ENCODE results near the gene FER.
"Not testable (repeated sequence)": the region's sequence is repeated elsewhere in the genome, so short reads cannot be mapped to it uniquely, and the experiment has no call there.

Gene FER

GRCh38 chr5:108899244-108899643 lies 151.5 kb downstream of the FER start:
- not testable (repeated sequence) for DNase-seq

GRCh38 chr5:108900668-108901067 lies 153.0 kb downstream of the FER start:
- DNase-seq = no peak

- DNase-seq = no peak
Observed at GRCh38 chr5:108905805-108906204, 158.1 kb downstream of the FER start.

- no peak for DNase-seq
Observed at GRCh38 chr5:108910627-108911026, 162.9 kb downstream of the FER start.

- no peak for DNase-seq
Observed at GRCh38 chr5:108911055-108911454, 163.4 kb downstream of the FER start.

GRCh38 chr5:108917596-108917995 lies 169.9 kb downstream of the FER start:
- no peak for DNase-seq

- no peak for DNase-seq
Observed at GRCh38 chr5:108919591-108920326, 172.1 kb downstream of the FER start.

- no peak for DNase-seq
Observed at GRCh38 chr5:108924457-108924961, 176.8 kb downstream of the FER start.

GRCh38 chr5:108925073-108925472 lies 177.4 kb downstream of the FER start:
- DNase-seq = no peak

- DNase-seq = no peak
Observed at GRCh38 chr5:108930107-108930506, 182.4 kb downstream of the FER start.

- DNase-seq = no peak
Observed at GRCh38 chr5:108935611-108936010, 187.9 kb downstream of the FER start.

GRCh38 chr5:108937221-108937620 lies 189.5 kb downstream of the FER start:
- no peak for DNase-seq

GRCh38 chr5:108940506-108940905 lies 192.8 kb downstream of the FER start:
- no peak for DNase-seq

GRCh38 chr5:108941746-108942145 lies 194.0 kb downstream of the FER start:
- DNase-seq = no peak

GRCh38 chr5:108942701-108943100 lies 195.0 kb downstream of the FER start:
- no peak for DNase-seq

- DNase-seq = no peak
Observed at GRCh38 chr5:108945094-108945493, 197.4 kb downstream of the FER start.

- DNase-seq = no peak
Observed at GRCh38 chr5:108946008-108946407, 198.3 kb downstream of the FER start.

- no peak for DNase-seq
Observed at GRCh38 chr5:108947164-108947563, 199.5 kb downstream of the FER start.

- DNase-seq = no peak
Observed at GRCh38 chr5:108950276-108950675, 202.6 kb downstream of the FER start.

- no peak for DNase-seq
Observed at GRCh38 chr5:108953940-108954339, 206.2 kb downstream of the FER start.

GRCh38 chr5:108957333-108957732 lies 209.6 kb downstream of the FER start:
- DNase-seq = no peak

GRCh38 chr5:108966910-108967309 lies 219.2 kb downstream of the FER start:
- DNase-seq = no peak

- no peak for DNase-seq
Observed at GRCh38 chr5:108974594-108974993, 226.9 kb downstream of the FER start.

- no peak for DNase-seq
Observed at GRCh38 chr5:108975697-108976096, 228.0 kb downstream of the FER start.

GRCh38 chr5:108983461-108984092 lies 235.9 kb downstream of the FER start:
- DNase-seq = no peak

Data from NCI-H187 treated with DMSO at 0.1 percent for 48 hours (cell line).